ENCODE measurements around the gene ANXA6.

ANXA6 gene

GRCh38 chr5:151052836-151053235 lies 104.7 kb downstream of the ANXA6 start:
- peak overlapping the region; percentile 51 to 77 for H3K4me3 Mint-ChIP-seq
- ATAC-seq (replicated peaks) (peak; percentile 56 to 67), DNase-seq (no peak)
- no peaks in the 10 kb centered on the region for H3K27me3 Mint-ChIP-seq
- peak overlapping the region; percentile 95 for H3K27ac Mint-ChIP-seq
- peaks cover 66 to 84% of the 10 kb centered on the region in 2 donors for H3K4me1 Mint-ChIP-seq
- H3K9me3 Mint-ChIP-seq, result no peaks in the 10 kb centered on the region
- peaks cover 75 to 90% of the 10 kb centered on the region in 2 donors for H3K36me3 Mint-ChIP-seq

GRCh38 chr5:151051931-151052608 lies 105.5 kb downstream of the ANXA6 start:
- H3K4me3 Mint-ChIP-seq, result peak overlapping the region; percentile 51 to 77
- peak overlapping the region; percentile 95 for H3K27ac Mint-ChIP-seq
- peak in 1 of 2 donors; percentile 1 for ATAC-seq (replicated peaks)
- H3K4me1 Mint-ChIP-seq, result peaks cover 68 to 84% of the 10 kb centered on the region in 2 donors
- no peak for DNase-seq
- no peaks in the 10 kb centered on the region for H3K27me3 Mint-ChIP-seq
- no peaks in the 10 kb centered on the region for H3K9me3 Mint-ChIP-seq
- peaks cover 79 to 93% of the 10 kb centered on the region in 2 donors for H3K36me3 Mint-ChIP-seq

GRCh38 chr5:151051066-151051930 lies 106.3 kb downstream of the ANXA6 start:
- Mint-ChIP-seq H3K9me3 (no peaks in the 10 kb centered on the region), H3K4me1 (peaks cover 60 to 76% of the 10 kb centered on the region in 2 donors), H3K27me3 (no peaks in the 10 kb centered on the region), H3K27ac (peak overlapping the region; percentile 95), H3K4me3 (peak overlapping the region in 1 of 2 donors; percentile 58), H3K36me3 (peaks cover 73 to 92% of the 10 kb centered on the region in 2 donors)
- DNase-seq, result peak; percentile 68
- ATAC-seq (replicated peaks), result peak; percentile 69 to 81
